ENCODE results near the gene ORM1.

DNA sequence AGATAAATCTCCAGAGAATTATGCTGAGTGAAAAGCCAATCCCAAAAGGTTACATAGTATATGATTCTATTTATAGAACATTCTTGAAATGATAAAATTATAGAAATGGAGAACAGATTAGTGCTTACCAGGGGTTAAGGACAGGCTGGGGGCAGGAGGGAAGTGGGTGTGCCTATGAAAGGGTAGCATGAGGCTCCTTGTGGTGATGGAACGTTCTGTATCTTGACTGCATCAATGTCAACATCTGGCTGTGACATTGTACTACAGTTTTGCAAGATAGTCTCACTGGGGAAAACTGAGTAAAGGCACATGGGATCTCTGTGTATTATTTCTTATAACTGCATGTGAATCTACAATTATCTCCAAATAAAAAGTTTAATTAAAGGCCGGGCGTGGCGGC is 29.0 kb downstream of the ORM1 start:
- TF ChIP-seq, protein P1, sequence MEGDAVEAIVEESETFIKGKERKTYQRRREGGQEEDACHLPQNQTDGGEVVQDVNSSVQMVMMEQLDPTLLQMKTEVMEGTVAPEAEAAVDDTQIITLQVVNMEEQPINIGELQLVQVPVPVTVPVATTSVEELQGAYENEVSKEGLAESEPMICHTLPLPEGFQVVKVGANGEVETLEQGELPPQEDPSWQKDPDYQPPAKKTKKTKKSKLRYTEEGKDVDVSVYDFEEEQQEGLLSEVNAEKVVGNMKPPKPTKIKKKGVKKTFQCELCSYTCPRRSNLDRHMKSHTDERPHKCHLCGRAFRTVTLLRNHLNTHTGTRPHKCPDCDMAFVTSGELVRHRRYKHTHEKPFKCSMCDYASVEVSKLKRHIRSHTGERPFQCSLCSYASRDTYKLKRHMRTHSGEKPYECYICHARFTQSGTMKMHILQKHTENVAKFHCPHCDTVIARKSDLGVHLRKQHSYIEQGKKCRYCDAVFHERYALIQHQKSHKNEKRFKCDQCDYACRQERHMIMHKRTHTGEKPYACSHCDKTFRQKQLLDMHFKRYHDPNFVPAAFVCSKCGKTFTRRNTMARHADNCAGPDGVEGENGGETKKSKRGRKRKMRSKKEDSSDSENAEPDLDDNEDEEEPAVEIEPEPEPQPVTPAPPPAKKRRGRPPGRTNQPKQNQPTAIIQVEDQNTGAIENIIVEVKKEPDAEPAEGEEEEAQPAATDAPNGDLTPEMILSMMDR (IDR thresholded peaks at IDR 0.05; ENCODE audit: insufficient read depth, low read length): no peak
- no peak for TF ChIP-seq POLR2AphosphoS5 (IDR thresholded peaks at IDR 0.05; ENCODE audit: low read depth)
- no peak for TF ChIP-seq SPI1 (IDR thresholded peaks at IDR 0.05; ENCODE audit: borderline replicate concordance, low read depth)
- no peak for TF ChIP-seq GABPA (IDR thresholded peaks at IDR 0.05; ENCODE audit: low read depth)

Data from HL-60 (cell line).